ENCODE results near the gene COTL1. TPM values are rescaled to one million over a fixed set of nuclear protein-coding genes. Genes with fewer than 3 reads are reported as not detected.

COTL1 gene
- total and polyA plus RNA-seq, 9 of the 15 experiments (the other 6 are each of a cell fraction or from before 2014, with no cell fraction given), result 27.7 to 185 (median 72.5) TPM

DNA sequence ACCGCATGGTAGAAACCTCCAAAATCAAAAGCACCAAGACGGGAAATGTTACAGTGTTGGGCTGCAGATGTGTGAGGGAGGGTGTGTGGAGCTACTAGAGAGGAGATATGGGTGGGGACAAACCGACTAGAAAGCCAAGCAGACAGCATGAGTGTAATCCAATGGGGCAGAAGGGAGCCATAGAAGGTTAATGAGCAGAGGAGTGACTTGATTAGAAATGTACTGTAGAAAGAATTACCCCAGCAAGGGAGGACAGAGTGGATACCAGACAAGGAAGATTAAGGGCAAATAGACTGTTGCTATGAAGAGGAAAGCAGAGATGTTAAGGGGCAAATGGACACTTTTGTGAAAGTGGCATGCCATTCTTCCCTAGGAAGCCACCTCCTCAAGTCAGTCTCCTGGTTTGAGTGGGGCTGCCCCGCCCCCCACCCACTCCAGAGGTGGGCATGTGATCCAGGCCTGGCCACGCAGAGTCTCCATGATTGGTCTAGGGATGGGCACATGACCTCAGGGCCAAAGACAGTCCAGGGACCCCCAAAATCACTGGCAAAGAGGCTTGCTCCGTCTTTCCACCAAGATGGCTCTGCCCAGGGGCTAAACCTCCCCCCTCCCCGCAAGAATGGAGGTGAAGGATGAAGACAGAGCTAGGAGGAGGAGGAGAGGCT, 4.3 kb downstream of the COTL1 start (continued):
- TF ChIP-seq POLR2B (IDR thresholded peaks at IDR 0.05; ENCODE audit: low read depth, partially characterized antibody), result peak; percentile 25
- TF ChIP-seq, protein P1, sequence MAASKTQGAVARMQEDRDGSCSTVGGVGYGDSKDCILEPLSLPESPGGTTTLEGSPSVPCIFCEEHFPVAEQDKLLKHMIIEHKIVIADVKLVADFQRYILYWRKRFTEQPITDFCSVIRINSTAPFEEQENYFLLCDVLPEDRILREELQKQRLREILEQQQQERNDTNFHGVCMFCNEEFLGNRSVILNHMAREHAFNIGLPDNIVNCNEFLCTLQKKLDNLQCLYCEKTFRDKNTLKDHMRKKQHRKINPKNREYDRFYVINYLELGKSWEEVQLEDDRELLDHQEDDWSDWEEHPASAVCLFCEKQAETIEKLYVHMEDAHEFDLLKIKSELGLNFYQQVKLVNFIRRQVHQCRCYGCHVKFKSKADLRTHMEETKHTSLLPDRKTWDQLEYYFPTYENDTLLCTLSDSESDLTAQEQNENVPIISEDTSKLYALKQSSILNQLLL (CRISPR knock-in tag; IDR thresholded peaks at IDR 0.05; ENCODE audit: borderline replicate concordance), result no peak
- no peak for TF ChIP-seq TFAM (CRISPR knock-in tag; conservative IDR thresholded peaks at IDR 0.05)
- TF ChIP-seq IRF2 (CRISPR knock-in tag; IDR thresholded peaks at IDR 0.05), result no peak
- TF ChIP-seq, protein P2, sequence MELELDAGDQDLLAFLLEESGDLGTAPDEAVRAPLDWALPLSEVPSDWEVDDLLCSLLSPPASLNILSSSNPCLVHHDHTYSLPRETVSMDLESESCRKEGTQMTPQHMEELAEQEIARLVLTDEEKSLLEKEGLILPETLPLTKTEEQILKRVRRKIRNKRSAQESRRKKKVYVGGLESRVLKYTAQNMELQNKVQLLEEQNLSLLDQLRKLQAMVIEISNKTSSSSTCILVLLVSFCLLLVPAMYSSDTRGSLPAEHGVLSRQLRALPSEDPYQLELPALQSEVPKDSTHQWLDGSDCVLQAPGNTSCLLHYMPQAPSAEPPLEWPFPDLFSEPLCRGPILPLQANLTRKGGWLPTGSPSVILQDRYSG (tag; conservative IDR thresholded peaks at IDR 0.05; ENCODE audit: low read depth), result no peak
- TF ChIP-seq, protein P3, sequence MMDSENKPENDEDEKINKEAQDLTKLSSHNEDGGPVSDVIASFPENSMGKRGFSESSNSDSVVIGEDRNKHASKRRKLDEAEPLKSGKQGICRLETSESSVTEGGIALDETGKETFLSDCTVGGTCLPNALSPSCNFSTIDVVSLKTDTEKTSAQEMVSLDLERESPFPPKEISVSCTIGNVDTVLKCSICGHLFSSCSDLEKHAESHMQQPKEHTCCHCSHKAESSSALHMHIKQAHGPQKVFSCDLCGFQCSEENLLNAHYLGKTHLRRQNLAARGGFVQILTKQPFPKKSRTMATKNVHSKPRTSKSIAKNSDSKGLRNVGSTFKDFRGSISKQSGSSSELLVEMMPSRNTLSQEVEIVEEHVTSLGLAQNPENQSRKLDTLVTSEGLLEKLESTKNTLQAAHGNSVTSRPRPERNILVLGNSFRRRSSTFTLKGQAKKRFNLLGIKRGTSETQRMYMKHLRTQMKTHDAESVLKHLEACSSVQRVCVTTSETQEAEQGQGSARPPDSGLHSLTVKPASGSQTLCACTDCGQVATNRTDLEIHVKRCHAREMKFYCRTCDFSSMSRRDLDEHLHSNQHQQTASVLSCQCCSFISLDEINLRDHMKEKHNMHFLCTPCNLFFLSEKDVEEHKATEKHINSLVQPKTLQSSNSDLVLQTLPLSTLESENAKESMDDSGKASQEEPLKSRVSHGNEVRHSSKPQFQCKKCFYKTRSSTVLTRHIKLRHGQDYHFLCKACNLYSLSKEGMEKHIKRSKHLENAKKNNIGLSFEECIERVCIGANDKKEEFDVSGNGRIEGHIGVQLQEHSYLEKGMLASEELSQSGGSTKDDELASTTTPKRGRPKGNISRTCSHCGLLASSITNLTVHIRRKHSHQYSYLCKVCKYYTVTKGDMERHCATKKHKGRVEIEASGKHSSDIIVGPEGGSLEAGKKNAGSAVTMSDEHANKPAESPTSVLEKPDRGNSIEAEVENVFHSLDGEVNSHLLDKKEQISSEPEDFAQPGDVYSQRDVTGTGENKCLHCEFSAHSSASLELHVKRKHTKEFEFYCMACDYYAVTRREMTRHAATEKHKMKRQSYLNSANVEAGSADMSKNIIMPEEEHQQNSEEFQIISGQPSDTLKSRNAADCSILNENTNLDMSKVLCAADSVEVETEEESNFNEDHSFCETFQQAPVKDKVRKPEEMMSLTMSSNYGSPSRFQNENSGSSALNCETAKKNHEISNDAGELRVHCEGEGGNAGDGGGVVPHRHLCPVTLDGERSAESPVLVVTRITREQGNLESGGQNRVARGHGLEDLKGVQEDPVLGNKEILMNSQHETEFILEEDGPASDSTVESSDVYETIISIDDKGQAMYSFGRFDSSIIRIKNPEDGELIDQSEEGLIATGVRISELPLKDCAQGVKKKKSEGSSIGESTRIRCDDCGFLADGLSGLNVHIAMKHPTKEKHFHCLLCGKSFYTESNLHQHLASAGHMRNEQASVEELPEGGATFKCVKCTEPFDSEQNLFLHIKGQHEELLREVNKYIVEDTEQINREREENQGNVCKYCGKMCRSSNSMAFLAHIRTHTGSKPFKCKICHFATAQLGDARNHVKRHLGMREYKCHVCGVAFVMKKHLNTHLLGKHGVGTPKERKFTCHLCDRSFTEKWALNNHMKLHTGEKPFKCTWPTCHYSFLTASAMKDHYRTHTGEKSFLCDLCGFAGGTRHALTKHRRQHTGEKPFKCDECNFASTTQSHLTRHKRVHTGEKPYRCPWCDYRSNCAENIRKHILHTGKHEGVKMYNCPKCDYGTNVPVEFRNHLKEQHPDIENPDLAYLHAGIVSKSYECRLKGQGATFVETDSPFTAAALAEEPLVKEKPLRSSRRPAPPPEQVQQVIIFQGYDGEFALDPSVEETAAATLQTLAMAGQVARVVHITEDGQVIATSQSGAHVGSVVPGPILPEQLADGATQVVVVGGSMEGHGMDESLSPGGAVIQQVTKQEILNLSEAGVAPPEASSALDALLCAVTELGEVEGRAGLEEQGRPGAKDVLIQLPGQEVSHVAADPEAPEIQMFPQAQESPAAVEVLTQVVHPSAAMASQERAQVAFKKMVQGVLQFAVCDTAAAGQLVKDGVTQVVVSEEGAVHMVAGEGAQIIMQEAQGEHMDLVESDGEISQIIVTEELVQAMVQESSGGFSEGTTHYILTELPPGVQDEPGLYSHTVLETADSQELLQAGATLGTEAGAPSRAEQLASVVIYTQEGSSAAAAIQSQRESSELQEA (IDR thresholded peaks at IDR 0.05; ENCODE audit: low read depth), result no peak
- TF ChIP-seq, protein P4, sequence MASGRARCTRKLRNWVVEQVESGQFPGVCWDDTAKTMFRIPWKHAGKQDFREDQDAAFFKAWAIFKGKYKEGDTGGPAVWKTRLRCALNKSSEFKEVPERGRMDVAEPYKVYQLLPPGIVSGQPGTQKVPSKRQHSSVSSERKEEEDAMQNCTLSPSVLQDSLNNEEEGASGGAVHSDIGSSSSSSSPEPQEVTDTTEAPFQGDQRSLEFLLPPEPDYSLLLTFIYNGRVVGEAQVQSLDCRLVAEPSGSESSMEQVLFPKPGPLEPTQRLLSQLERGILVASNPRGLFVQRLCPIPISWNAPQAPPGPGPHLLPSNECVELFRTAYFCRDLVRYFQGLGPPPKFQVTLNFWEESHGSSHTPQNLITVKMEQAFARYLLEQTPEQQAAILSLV (tag; IDR thresholded peaks at IDR 0.05), result no peak
- TF ChIP-seq YBX1 (IDR thresholded peaks at IDR 0.05), result no peak
- TF ChIP-seq PYGO2 (tag; IDR thresholded peaks at IDR 0.05), result no peak
- TF ChIP-seq JUN (IDR thresholded peaks at IDR 0.05; ENCODE audit: borderline replicate concordance, low read depth, low read length), result no peak
- TF ChIP-seq JUN (CRISPR knock-in tag; IDR thresholded peaks at IDR 0.05; ENCODE audit: borderline replicate concordance), result no peak
- TF ChIP-seq ZNF134 (CRISPR knock-in tag; conservative IDR thresholded peaks at IDR 0.05), result no peak

Data from K562 (cell line).